Keratinocyte (primary cell): ENCODE measurements around the gene ZNF217. TPM values are rescaled to one million over a fixed set of nuclear protein-coding genes. Genes with fewer than 3 reads are reported as not detected.
"Not testable (repeated sequence)": the region's sequence is repeated elsewhere in the genome, so short reads cannot be mapped to it uniquely, and the experiment has no call there.

ENCODE experiments used
- DNase-seq: peaks from one replicate; pipeline ENCODE4 v3.0.0-alpha.2; 2011; ENCODE audit warnings: low read depth, missing footprints, low spot score
- FAIRE-seq: peaks from 2 replicates; lab custom pipeline; 2011; peaks lifted over from hg19 to GRCh38; lab: Jason Lieb, UNC
- H2AFZ ChIP-seq: 2 replicates; pipeline ENCODE4 v1.6.0; 2012; ENCODE audit warnings: low read length, control low read depth, inconsistent platforms; ENCODE audit not compliant: control insufficient read depth
- H3K27ac ChIP-seq: 2 replicates; pipeline ENCODE4 v1.5.1; 2011; ENCODE audit warnings: low read length; ENCODE audit not compliant: control insufficient read depth, insufficient read depth
- H3K27me3 ChIP-seq: 3 replicates; pipeline ENCODE4 v1.6.0; 2011; ENCODE audit warnings: low read length; ENCODE audit not compliant: control insufficient read depth, insufficient read depth; ENCODE audit errors: extremely low read depth
- H3K36me3 ChIP-seq, 2 experiments: 2 replicates in 1 of 2; 3 replicates in 1 of 2; pipeline ENCODE4 v1.5.1; 2011; ENCODE audit warnings: low read length in 2 of 2, mild to moderate bottlenecking in 1 of 2; ENCODE audit not compliant: control insufficient read depth in 2 of 2, insufficient read depth in 2 of 2; ENCODE audit errors: extremely low read depth in 1 of 2
- H3K4me1 ChIP-seq: 3 replicates; pipeline ENCODE4 v1.5.1; 2011; ENCODE audit warnings: low read length; ENCODE audit not compliant: control insufficient read depth, insufficient read depth; ENCODE audit errors: extremely low read depth
- H3K4me2 ChIP-seq: 3 replicates; pipeline ENCODE4 v1.6.0; 2011; ENCODE audit warnings: low read depth, low read length; ENCODE audit not compliant: control insufficient read depth, insufficient read depth; ENCODE audit errors: extremely low read depth
- H3K4me3 ChIP-seq, 3 experiments: fragments of 200-600 bp in 1 of 3; sonication (generic) in 1 of 3; 2 replicates in 2 of 3; 3 replicates in 1 of 3; pipeline ENCODE4 v1.5.1; 2011 to 2016; ENCODE audit warnings: low read length in 3 of 3, mild to moderate bottlenecking in 3 of 3, control low read depth in 2 of 3, inconsistent platforms in 1 of 3, low read depth in 1 of 3, mixed read lengths in 1 of 3, mixed run types in 1 of 3, moderate library complexity in 1 of 3; ENCODE audit not compliant: control insufficient read depth in 2 of 3, insufficient read depth in 2 of 3; ENCODE audit errors: extremely low read depth in 1 of 3
- H3K79me2 ChIP-seq: 2 replicates; pipeline ENCODE4 v1.6.0; 2012; ENCODE audit warnings: low read length; ENCODE audit not compliant: control insufficient read depth, insufficient read depth
- H3K9ac ChIP-seq: 3 replicates; pipeline ENCODE4 v1.6.0; 2011; ENCODE audit warnings: low read length; ENCODE audit not compliant: control insufficient read depth, insufficient read depth; ENCODE audit errors: extremely low read depth
- H3K9me1 ChIP-seq: 3 replicates; pipeline ENCODE4 v1.6.0; 2011; ENCODE audit warnings: low read length; ENCODE audit not compliant: control insufficient read depth, insufficient read depth; ENCODE audit errors: extremely low read depth
- H3K9me3 ChIP-seq: 2 replicates; pipeline ENCODE4 v1.5.1; 2012; ENCODE audit warnings: low read depth, low read length; ENCODE audit not compliant: control insufficient read depth
- H4K20me1 ChIP-seq: 3 replicates; pipeline ENCODE4 v1.6.0; 2011; ENCODE audit warnings: low read length; ENCODE audit not compliant: control insufficient read depth, insufficient read depth; ENCODE audit errors: extremely low read depth
- EZH2 ChIP-seq: IDR thresholded peaks from one replicate; pipeline ENCODE4 v1.6.1; 2012; ENCODE audit warnings: inconsistent platforms, mild to moderate bottlenecking, low read length, moderate library complexity
- dilution Hi-C: fragments of 300-500 bp; cut with MboI; formaldehyde crosslinking; loops from one replicate; pipeline ENCODE4 v1.7.0; 2020; ENCODE audit warnings: low sequenced_read_pairs; ENCODE audit not compliant: extremely low pct_ligation_motif_present
- polyA plus RNA-seq, 5 experiments: library from polyadenylated mRNA; depleted of rRNA in 3 of 5; stranded (reverse) in 3 of 5; stranded (forward) in 1 of 5; unstranded in 1 of 5; fragments of >200 nt; gene quantifications; 1 replicate in 1 of 5; 2 replicates in 3 of 5; 3 replicates in 1 of 5; pipeline versions ENCODE4 v1.2.1 to v1.2.3, GENCODE V29; 2011 to 2012; ENCODE audit warnings: missing spikeins in 2 of 5, low read depth in 1 of 5, low replicate concordance in 1 of 5
- TF ChIP-seq, protein P1 (sequence below), 3 experiments: IDR thresholded peaks in 1 of 3; conservative IDR thresholded peaks in 1 of 3; optimal IDR thresholded peaks in 1 of 3; 2 replicates in 2 of 3; 3 replicates in 1 of 3; pipeline versions ENCODE3 to v1.5.1; 2011; ENCODE audit warnings: low read length in 3 of 3, mild to moderate bottlenecking in 3 of 3, moderate library complexity in 2 of 3, control low read depth in 1 of 3, inconsistent platforms in 1 of 3; ENCODE audit not compliant: insufficient read depth in 2 of 3; ENCODE audit errors: extremely low read depth in 1 of 3

The ZNF217 gene
- polyA plus RNA-seq, 1 donor (not counting 4 experiments of a cell fraction or from before 2014, with no cell fraction given) = 17.3 TPM

DNA sequence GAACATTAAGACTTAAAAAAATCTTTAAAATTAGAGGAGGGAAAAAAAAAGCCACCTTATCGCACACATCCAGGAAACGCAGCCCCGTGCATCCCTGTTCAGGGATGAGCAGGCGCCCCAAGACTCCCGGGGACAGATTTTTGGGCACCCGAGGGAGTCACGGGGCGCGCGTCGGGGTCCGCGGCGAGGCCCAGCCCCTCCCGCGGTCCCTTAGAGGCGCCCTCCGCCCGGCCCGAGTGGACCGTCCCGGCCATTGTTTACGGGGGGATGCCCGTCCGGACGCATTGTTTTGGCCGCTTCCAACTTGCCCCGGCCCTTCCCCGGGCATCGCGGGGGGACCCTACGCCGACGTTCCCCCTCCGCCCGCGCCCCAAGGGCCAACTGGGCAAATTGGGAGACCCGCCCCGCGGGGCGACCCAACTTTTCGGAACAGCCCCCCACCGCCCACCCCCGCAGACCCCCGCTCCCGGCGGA lies 610 bp downstream of the ZNF217 start:
- Histone ChIP-seq H3K36me3 (no peaks in the 10 kb centered on the region), H3K27ac (peak overlapping the region; percentile 92), H3K27me3 (no peaks in the 10 kb centered on the region), H3K9ac (peak overlapping the region; percentile 89), H2AFZ (no peak overlapping the region), H4K20me1 (no peaks in the 10 kb centered on the region), H3K9me1 (no peaks in the 10 kb centered on the region), H3K4me1 (peaks cover 16% of the 10 kb centered on the region), H3K4me2 (peak overlapping the region; percentile 51), H3K9me3 (no peaks in the 10 kb centered on the region), H3K79me2 (peaks cover 76% of the 10 kb centered on the region), H3K4me3 (peak overlapping the region; percentile 68 to 79 (median 68))
- DNase-seq = no peak
- FAIRE-seq = no peak
- dilution Hi-C loops = no loop called here
- TF ChIP-seq EZH2 = no peak
- TF ChIP-seq, protein P1, sequence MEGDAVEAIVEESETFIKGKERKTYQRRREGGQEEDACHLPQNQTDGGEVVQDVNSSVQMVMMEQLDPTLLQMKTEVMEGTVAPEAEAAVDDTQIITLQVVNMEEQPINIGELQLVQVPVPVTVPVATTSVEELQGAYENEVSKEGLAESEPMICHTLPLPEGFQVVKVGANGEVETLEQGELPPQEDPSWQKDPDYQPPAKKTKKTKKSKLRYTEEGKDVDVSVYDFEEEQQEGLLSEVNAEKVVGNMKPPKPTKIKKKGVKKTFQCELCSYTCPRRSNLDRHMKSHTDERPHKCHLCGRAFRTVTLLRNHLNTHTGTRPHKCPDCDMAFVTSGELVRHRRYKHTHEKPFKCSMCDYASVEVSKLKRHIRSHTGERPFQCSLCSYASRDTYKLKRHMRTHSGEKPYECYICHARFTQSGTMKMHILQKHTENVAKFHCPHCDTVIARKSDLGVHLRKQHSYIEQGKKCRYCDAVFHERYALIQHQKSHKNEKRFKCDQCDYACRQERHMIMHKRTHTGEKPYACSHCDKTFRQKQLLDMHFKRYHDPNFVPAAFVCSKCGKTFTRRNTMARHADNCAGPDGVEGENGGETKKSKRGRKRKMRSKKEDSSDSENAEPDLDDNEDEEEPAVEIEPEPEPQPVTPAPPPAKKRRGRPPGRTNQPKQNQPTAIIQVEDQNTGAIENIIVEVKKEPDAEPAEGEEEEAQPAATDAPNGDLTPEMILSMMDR (optimal IDR thresholded peaks at IDR 0.05 in 1 of 3, IDR thresholded peaks at IDR 0.05 in 1 of 3, conservative IDR thresholded peaks at IDR 0.05 in 1 of 3; ENCODE audit: extremely low read depth in 1 of 3, insufficient read depth in 2 of 3, low read length in 3 of 3) = no peak

GRCh38 chr20:53592454-53592991 lies 1.1 kb downstream of the ZNF217 start:
- Histone ChIP-seq H3K27ac (peak overlapping the region; percentile 92), H3K4me3 (peak overlapping the region; percentile 68 to 80 (median 79)), H3K4me1 (peaks cover 11% of the 10 kb centered on the region), H3K4me2 (peak overlapping the region; percentile 85), H3K79me2 (peaks cover 77% of the 10 kb centered on the region), H3K9ac (peak overlapping the region; percentile 89)
- H4K20me1 ChIP-seq, H3K9me1 ChIP-seq, H2AFZ ChIP-seq, H3K9me3 ChIP-seq, DNase-seq, H3K27me3 ChIP-seq, dilution Hi-C loops, H3K36me3 ChIP-seq, FAIRE-seq: not testable (repeated sequence)

DNA sequence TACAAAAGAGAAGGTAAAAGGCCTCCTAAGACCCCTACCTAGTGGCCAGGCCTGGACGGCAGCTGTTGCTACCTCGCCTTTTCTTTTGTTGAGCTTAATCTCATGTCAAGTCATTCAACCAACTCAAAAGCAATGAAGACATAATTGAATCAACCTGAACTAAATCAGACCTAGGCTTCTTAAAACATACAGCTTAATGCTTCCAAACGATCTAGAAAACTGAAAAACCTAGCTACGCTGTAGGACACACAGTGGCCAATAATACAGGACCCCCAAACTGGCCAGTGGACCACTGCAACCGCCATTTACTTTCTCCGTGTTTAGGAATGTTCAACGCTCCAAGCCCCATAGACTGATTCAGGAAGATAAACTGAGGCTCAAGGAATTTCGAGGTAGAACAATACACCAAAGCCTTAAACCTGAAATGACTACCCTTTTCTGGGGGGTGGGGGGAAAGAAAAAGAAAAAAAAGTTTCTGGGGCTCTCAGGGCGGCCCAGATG lies 1.6 kb downstream of the ZNF217 start:
- H4K20me1 ChIP-seq, H3K27me3 ChIP-seq, H3K36me3 ChIP-seq, DNase-seq, dilution Hi-C loops, H3K9me1 ChIP-seq, FAIRE-seq, H3K9me3 ChIP-seq, H2AFZ ChIP-seq: not testable (repeated sequence)
- Histone ChIP-seq H3K4me3 (peak overlapping the region; percentile 68 to 80 (median 79)), H3K9ac (peak overlapping the region; percentile 89), H3K4me1 (peaks cover 15% of the 10 kb centered on the region), H3K79me2 (peaks cover 78% of the 10 kb centered on the region), H3K4me2 (peak overlapping the region; percentile 85), H3K27ac (peak overlapping the region; percentile 92)

DNA sequence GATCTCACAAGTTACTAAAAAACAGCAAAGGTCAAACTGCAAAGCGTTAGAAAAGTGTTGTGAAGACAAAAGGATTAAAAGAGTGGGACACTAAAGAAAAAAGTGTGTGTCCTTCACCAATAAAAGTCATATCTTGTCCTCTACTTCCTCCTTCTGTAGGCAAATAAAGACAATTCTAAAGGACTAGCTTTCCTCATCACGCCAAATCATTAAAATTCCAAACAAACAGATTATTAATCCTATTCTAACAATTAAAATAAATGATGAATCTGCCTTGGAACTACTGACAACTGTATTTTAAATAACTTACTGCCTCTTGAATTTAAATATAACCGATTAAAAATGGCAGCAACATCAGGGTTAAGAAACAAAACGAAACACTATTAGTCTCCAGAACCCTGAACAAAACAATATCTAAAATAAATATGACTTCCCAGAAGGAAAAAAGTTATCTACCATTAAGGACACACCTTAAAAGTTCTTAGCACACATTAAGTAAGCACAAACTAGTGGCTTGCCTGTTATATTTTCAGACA lies 2.4 kb downstream of the ZNF217 start:
- H3K4me1 ChIP-seq = peaks cover 20% of the 10 kb centered on the region
- peak overlapping the region; percentile 92 for H3K27ac ChIP-seq
- FAIRE-seq, H2AFZ ChIP-seq, H3K36me3 ChIP-seq, H4K20me1 ChIP-seq, H3K27me3 ChIP-seq, dilution Hi-C loops, H3K9me3 ChIP-seq, H3K9me1 ChIP-seq, DNase-seq: not testable (repeated sequence)
- peaks cover 78% of the 10 kb centered on the region for H3K79me2 ChIP-seq
- H3K4me2 ChIP-seq = peak overlapping the region; percentile 85
- H3K9ac ChIP-seq = peak overlapping the region; percentile 89
- H3K4me3 ChIP-seq = peak overlapping the region; percentile 68 to 80 (median 79)
